BE2C (cell line): ENCODE data around the gene CDH1.

Source experiments
- DNase-seq: peaks from one replicate; pipeline ENCODE4 v3.0.0-alpha.2; 2020
- H3K27me3 ChIP-seq: fragments of 250-450 bp; sonication (Bioruptor Pico); 2 replicates; pipeline ENCODE4 v1.5.1; 2020; ENCODE audit warnings: mild to moderate bottlenecking
- H3K36me3 ChIP-seq: fragments of 250-450 bp; sonication (Bioruptor Pico); 2 replicates; pipeline ENCODE4 v1.5.1; 2020; ENCODE audit warnings: mild to moderate bottlenecking
- H3K4me1 ChIP-seq: fragments of 250-450 bp; sonication (Bioruptor Pico); 2 replicates; pipeline ENCODE4 v1.5.1; 2020
- H3K4me3 ChIP-seq: 2 replicates; pipeline ENCODE4 v1.5.1; 2011; ENCODE audit warnings: low read depth, low read length
- H3K9me3 ChIP-seq: fragments of 250-450 bp; sonication (Bioruptor Pico); 2 replicates; pipeline ENCODE4 v1.5.1; 2020
- CTCF ChIP-seq: IDR thresholded peaks from 2 replicates; pipeline ENCODE4 v1.5.1; 2012; ENCODE audit warnings: mild to moderate bottlenecking, low read depth, low read length

The CDH1 gene

GRCh38 chr16:68733570-68733969 lies 3.5 kb upstream of the CDH1 start:
- H3K9me3 ChIP-seq = no peaks in the 10 kb centered on the region
- no peak overlapping the region for H3K4me3 ChIP-seq
- no peaks in the 10 kb centered on the region for H3K36me3 ChIP-seq
- no peaks in the 10 kb centered on the region for H3K4me1 ChIP-seq
- no peak for TF ChIP-seq CTCF
- peaks cover 18% of the 10 kb centered on the region for H3K27me3 ChIP-seq
- DNase-seq = no peak

- H3K4me3 ChIP-seq = no peak overlapping the region
- H3K4me1 ChIP-seq = no peaks in the 10 kb centered on the region
- DNase-seq = no peak
- no peaks in the 10 kb centered on the region for H3K9me3 ChIP-seq
- no peaks in the 10 kb centered on the region for H3K36me3 ChIP-seq
- TF ChIP-seq CTCF = no peak
- H3K27me3 ChIP-seq = peaks cover 18% of the 10 kb centered on the region
Observed at GRCh38 chr16:68734782-68735181, 2.3 kb upstream of the CDH1 start.

- no peaks in the 10 kb centered on the region for H3K36me3 ChIP-seq
- no peak for TF ChIP-seq CTCF
- peaks cover 18% of the 10 kb centered on the region for H3K27me3 ChIP-seq
- no peaks in the 10 kb centered on the region for H3K9me3 ChIP-seq
- H3K4me3 ChIP-seq = no peak overlapping the region
- DNase-seq = no peak
- no peaks in the 10 kb centered on the region for H3K4me1 ChIP-seq
Observed at GRCh38 chr16:68736561-68736960, 531 bp upstream of the CDH1 start.

GRCh38 chr16:68737730-68738629 lies 888 bp downstream of the CDH1 start:
- H3K4me3 ChIP-seq = no peak overlapping the region
- no peaks in the 10 kb centered on the region for H3K4me1 ChIP-seq
- no peak for TF ChIP-seq CTCF
- no peak for DNase-seq
- no peaks in the 10 kb centered on the region for H3K9me3 ChIP-seq
- H3K27me3 ChIP-seq = peaks cover 18% of the 10 kb centered on the region
- no peaks in the 10 kb centered on the region for H3K36me3 ChIP-seq

GRCh38 chr16:68739964-68740627 lies 3.0 kb downstream of the CDH1 start:
- Histone ChIP-seq H3K4me1 (no peaks in the 10 kb centered on the region), H3K4me3 (no peak overlapping the region), H3K36me3 (no peaks in the 10 kb centered on the region)

More at GRCh38 chr16:68739964-68740627, 3.0 kb downstream of the CDH1 start:
- TF ChIP-seq CTCF = no peak
- H3K9me3 ChIP-seq = no peaks in the 10 kb centered on the region
- DNase-seq = no peak
- H3K27me3 ChIP-seq = peaks cover 18% of the 10 kb centered on the region
